ENCODE results near the gene FOSL1.

FOSL1 gene

DNA sequence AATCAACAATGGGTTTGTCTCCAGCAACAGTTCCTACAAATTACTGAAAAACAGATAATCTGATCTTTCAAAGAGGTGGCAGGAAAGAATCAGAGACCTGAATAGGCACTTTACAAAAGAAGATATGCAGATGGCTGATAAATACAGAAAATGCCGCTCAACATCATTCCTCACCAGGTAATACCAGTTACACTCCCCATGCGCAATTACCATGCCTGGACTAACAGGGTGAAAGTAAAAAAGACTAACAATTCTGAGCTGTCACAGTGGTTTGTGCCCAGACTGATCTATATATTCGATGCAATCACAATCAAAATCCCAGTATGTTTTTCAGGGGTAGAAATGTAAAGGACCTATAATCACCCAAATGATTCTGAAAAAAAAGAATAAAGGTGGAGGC, 56.4 kb downstream of the FOSL1 start:
- Histone ChIP-seq H3K27ac (ENCODE audit: low read depth, low read length) (no peak overlapping the region), H3K4me3 (ENCODE audit: low read length) (no peak overlapping the region), H3K9ac (ENCODE audit: low read length) (no peak overlapping the region), H3K36me3 (ENCODE audit: control insufficient read depth, insufficient read depth, low read length) (no peaks in the 10 kb centered on the region), H3K27me3 (ENCODE audit: control insufficient read depth, insufficient read depth, low read length) (no peaks in the 10 kb centered on the region), H3K4me1 (ENCODE audit: control insufficient read depth, insufficient read depth, low read length) (no peaks in the 10 kb centered on the region)

DNA sequence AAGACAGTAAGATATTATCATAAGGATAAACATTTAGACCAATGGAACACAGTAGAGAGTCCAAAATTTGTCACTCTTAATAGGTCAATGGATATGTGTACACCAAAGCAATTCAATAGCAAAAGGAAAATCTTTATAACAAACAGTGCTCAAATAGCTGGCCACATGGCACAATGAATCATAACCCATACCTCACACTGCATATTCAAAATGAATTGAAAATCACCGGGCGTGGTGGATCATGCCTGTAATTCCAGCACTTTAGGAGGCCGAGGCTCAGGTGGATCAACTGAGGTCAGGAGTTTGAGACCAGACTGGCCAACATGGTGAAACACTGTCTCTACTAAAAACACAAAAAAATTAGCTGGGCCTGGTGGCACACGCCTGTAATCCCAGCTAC, 58.0 kb downstream of the FOSL1 start:
- no peaks in the 10 kb centered on the region for H3K36me3 ChIP-seq (ENCODE audit: control insufficient read depth, insufficient read depth, low read length)
- no peak overlapping the region for H3K27ac ChIP-seq (ENCODE audit: low read depth, low read length)
- H3K27me3 ChIP-seq (ENCODE audit: control insufficient read depth, insufficient read depth, low read length): no peaks in the 10 kb centered on the region
- H3K4me1 ChIP-seq (ENCODE audit: control insufficient read depth, insufficient read depth, low read length): no peaks in the 10 kb centered on the region
- H3K4me3 ChIP-seq (ENCODE audit: low read length): no peak overlapping the region
- H3K9ac ChIP-seq (ENCODE audit: low read length): no peak overlapping the region

Measured in rectal smooth muscle tissue (tissue), 1 donor.